SK-N-SH treated with all-trans-retinoic acid at 6 μM for 48 hours (cell line): ENCODE results near the gene FAM219B.
"Not testable (repeated sequence)": the region's sequence is repeated elsewhere in the genome, so short reads cannot be mapped to it uniquely, and the experiment has no call there.

Source experiments
- ATAC-seq: fragments of 200-7000 bp; cut with Tn5 transposase; 3 replicates; pipeline ENCODE4 v1.9.1; 2020; ENCODE audit warnings: mild to moderate bottlenecking, moderate library complexity
- ARNTL ChIP-seq: fragments of 450-650 bp; formaldehyde crosslinking; IDR thresholded peaks from 2 replicates; pipeline ENCODE4 v1.5.0; 2020; ENCODE audit warnings: low read depth, mild to moderate bottlenecking, moderate library complexity, borderline replicate concordance
- BACH2 ChIP-seq: fragments of 250-450 bp; sonication (Bioruptor Pico); IDR thresholded peaks from 2 replicates; pipeline ENCODE4 v1.9.0; 2021; ENCODE audit warnings: mild to moderate bottlenecking, borderline replicate concordance
- CSDC2 ChIP-seq: fragments of 250-450 bp; sonication (Bioruptor Pico); IDR thresholded peaks from 2 replicates; pipeline ENCODE4 v1.5.0; 2020; ENCODE audit warnings: mild to moderate bottlenecking, moderate library complexity
- ESRRG ChIP-seq: fragments of 250-450 bp; sonication (Bioruptor Pico); IDR thresholded peaks from 2 replicates; pipeline ENCODE4 v1.6.1; 2021; ENCODE audit warnings: mild to moderate bottlenecking
- ISL1 ChIP-seq: fragments of 250-450 bp; sonication (Bioruptor Pico); IDR thresholded peaks from 2 replicates; pipeline ENCODE4 v2.1.2; 2022; ENCODE audit warnings: mild to moderate bottlenecking, moderate library complexity
- OSR1 ChIP-seq: fragments of 250-450 bp; sonication (Bioruptor Pico); IDR thresholded peaks from 2 replicates; pipeline ENCODE4 v1.8.0; 2022; ENCODE audit warnings: moderate library complexity, mild to moderate bottlenecking, inconsistent platforms
- POU6F1 ChIP-seq: fragments of 250-450 bp; sonication (Bioruptor Pico); IDR thresholded peaks from 2 replicates; pipeline ENCODE4 v1.8.0; 2021; ENCODE audit warnings: low read depth, mild to moderate bottlenecking, moderate library complexity, borderline replicate concordance
- PPARA ChIP-seq: fragments of 250-450 bp; sonication (Bioruptor Pico); IDR thresholded peaks from 2 replicates; pipeline ENCODE4 v1.5.0; 2020; ENCODE audit warnings: mild to moderate bottlenecking, borderline replicate concordance
- RARB ChIP-seq: fragments of 250-450 bp; sonication (Bioruptor Pico); IDR thresholded peaks from 2 replicates; pipeline ENCODE4 v1.8.0; 2021; ENCODE audit warnings: mild to moderate bottlenecking, moderate library complexity
- SNAI2 ChIP-seq: fragments of 250-450 bp; sonication (Bioruptor Pico); IDR thresholded peaks from 2 replicates; pipeline ENCODE4 v1.5.0; 2020; ENCODE audit warnings: mild to moderate bottlenecking, moderate library complexity
- TCF4 ChIP-seq: fragments of 250-450 bp; sonication (Bioruptor Pico); IDR thresholded peaks from 2 replicates; pipeline ENCODE4 v1.8.0; 2021; ENCODE audit warnings: mild to moderate bottlenecking, moderate library complexity, borderline replicate concordance
- TOX ChIP-seq: fragments of 250-450 bp; sonication (Bioruptor Pico); IDR thresholded peaks from 2 replicates; pipeline ENCODE4 v1.8.0; 2021; ENCODE audit warnings: mild to moderate bottlenecking, moderate library complexity, borderline replicate concordance
- TSHZ2 ChIP-seq: fragments of 250-450 bp; sonication (Bioruptor Pico); IDR thresholded peaks from 2 replicates; pipeline ENCODE4 v1.5.0; 2020; ENCODE audit warnings: mild to moderate bottlenecking, moderate library complexity
- ZFP3 ChIP-seq: fragments of 250-450 bp; sonication (Bioruptor Pico); IDR thresholded peaks from 2 replicates; pipeline ENCODE4 v1.5.0; 2020; ENCODE audit warnings: mild to moderate bottlenecking, moderate library complexity
- ZFP30 ChIP-seq: fragments of 450-650 bp; formaldehyde crosslinking; IDR thresholded peaks from 2 replicates; pipeline ENCODE4 v1.5.0; 2022; ENCODE audit warnings: mild to moderate bottlenecking, moderate library complexity
- ZNF565 ChIP-seq: fragments of 450-650 bp; formaldehyde crosslinking; conservative IDR thresholded peaks from 2 replicates; pipeline ENCODE4 v1.5.0; 2020; ENCODE audit warnings: low read depth, mild to moderate bottlenecking, moderate library complexity
- ZNF70 ChIP-seq: fragments of 450-650 bp; formaldehyde crosslinking; IDR thresholded peaks from 2 replicates; pipeline ENCODE4 v1.5.0; 2020; ENCODE audit warnings: mild to moderate bottlenecking, moderate library complexity
- TF ChIP-seq, protein P1 (sequence below): fragments of 250-450 bp; sonication (Bioruptor Pico); IDR thresholded peaks from 2 replicates; pipeline ENCODE4 v1.5.1; 2020; ENCODE audit warnings: low read depth, mild to moderate bottlenecking, moderate library complexity
- TF ChIP-seq, protein P2 (sequence below): fragments of 250-450 bp; sonication (Bioruptor Pico); IDR thresholded peaks from 2 replicates; pipeline ENCODE4 v1.5.1; 2021; ENCODE audit warnings: mild to moderate bottlenecking, moderate library complexity

Gene FAM219B

GRCh38 chr15:74887537-74888193, 19.0 kb downstream of the FAM219B start:
- not testable (repeated sequence) for ATAC-seq

GRCh38 chr15:74885461-74885860, 21.2 kb downstream of the FAM219B start:
- TF ChIP-seq, protein P1, sequence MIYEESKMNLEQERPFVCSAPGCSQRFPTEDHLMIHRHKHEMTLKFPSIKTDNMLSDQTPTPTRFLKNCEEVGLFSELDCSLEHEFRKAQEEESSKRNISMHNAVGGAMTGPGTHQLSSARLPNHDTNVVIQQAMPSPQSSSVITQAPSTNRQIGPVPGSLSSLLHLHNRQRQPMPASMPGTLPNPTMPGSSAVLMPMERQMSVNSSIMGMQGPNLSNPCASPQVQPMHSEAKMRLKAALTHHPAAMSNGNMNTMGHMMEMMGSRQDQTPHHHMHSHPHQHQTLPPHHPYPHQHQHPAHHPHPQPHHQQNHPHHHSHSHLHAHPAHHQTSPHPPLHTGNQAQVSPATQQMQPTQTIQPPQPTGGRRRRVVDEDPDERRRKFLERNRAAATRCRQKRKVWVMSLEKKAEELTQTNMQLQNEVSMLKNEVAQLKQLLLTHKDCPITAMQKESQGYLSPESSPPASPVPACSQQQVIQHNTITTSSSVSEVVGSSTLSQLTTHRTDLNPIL (CRISPR knock-in tag): no peak
- TF ChIP-seq PPARA (no peak), CSDC2 (CRISPR knock-in tag) (no peak), TOX (CRISPR knock-in tag) (no peak), OSR1 (CRISPR knock-in tag) (no peak), ESRRG (CRISPR knock-in tag) (no peak)
- no peak for ATAC-seq

DNA sequence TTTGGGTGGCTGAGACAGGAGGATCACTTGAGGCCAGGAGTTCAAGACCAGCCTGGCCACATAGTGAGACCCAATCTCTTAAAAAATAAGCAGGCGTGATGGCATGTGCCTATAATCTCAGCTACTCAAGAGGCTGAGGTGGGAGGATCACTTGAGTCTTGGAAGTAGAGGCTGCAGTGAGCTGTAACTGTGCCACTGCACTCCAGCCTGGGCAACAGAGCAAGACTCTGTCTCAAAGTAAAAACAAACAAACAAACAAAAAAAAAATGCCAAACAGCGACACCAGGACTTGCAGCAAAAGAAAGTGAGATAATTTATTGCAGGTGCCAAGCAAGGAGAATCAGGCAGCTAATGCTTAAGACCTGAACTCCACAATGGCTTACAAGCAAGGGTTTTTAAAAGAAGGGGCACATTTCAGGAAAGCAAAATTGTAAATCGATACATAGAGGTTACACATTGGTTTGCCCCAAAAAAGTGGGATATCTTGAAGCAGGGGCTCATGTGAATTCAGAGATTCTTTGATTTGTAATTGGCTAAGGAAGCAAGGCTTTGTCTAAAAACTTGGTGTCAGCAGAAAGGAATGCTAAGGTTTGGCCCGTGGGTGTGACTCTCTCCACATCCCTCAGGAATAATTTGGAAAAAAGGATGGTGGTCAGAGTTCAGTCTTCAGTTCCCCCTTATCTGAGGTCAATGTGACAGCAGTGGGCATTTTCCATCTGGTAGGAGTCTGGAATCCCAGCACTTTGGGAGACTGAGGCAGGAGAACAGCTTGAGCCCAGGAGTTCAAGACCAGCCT, 22.0 kb downstream of the FAM219B start:
- ATAC-seq: no peak

DNA sequence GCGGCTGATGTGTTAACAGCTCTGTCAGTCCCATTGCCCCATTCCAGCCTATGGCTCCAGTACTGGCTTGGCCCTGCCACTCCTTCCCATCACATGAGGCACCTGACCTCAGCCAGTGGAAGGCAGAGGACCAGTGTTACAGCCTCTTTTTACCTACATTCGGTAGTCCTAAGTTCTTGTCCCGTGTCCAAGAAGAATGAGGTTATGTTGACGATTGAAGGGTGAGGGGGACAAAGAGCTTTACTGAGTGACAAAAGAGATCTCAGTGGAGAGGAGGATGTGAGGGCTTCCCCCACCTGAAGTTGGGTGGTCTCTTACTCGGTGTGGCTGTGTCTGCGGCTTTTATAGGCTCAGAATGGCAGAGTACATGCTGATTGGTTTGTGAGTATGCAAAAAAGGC, 24.1 kb downstream of the FAM219B start:
- ATAC-seq: no peak
- no peak for TF ChIP-seq SNAI2 (CRISPR knock-in tag)
- TF ChIP-seq BACH2 (CRISPR knock-in tag): no peak
- TF ChIP-seq, protein P2, sequence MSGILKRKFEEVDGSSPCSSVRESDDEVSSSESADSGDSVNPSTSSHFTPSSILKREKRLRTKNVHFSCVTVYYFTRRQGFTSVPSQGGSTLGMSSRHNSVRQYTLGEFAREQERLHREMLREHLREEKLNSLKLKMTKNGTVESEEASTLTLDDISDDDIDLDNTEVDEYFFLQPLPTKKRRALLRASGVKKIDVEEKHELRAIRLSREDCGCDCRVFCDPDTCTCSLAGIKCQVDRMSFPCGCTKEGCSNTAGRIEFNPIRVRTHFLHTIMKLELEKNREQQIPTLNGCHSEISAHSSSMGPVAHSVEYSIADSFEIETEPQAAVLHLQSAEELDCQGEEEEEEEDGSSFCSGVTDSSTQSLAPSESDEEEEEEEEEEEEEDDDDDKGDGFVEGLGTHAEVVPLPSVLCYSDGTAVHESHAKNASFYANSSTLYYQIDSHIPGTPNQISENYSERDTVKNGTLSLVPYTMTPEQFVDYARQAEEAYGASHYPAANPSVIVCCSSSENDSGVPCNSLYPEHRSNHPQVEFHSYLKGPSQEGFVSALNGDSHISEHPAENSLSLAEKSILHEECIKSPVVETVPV (CRISPR knock-in tag): no peak
- no peak for TF ChIP-seq TSHZ2
- TF ChIP-seq ISL1: no peak
- no peak for TF ChIP-seq PPARA
- TF ChIP-seq ZFP3 (CRISPR knock-in tag): no peak

More for the DNA sequence above, 22.0 kb downstream of the FAM219B start:
- TF ChIP-seq ISL1: no peak
- TF ChIP-seq ZFP30: no peak
- no peak for TF ChIP-seq POU6F1 (CRISPR knock-in tag)
- no peak for TF ChIP-seq ESRRG (CRISPR knock-in tag)
- no peak for TF ChIP-seq TCF4
- TF ChIP-seq ZNF565: no peak
- TF ChIP-seq RARB (CRISPR knock-in tag): no peak
- TF ChIP-seq TSHZ2: no peak
- TF ChIP-seq, protein P2 (CRISPR knock-in tag): no peak
- no peak for TF ChIP-seq PPARA
- TF ChIP-seq ZNF70 (CRISPR knock-in tag): no peak
- TF ChIP-seq ARNTL (CRISPR knock-in tag): no peak
- no peak for TF ChIP-seq CSDC2 (CRISPR knock-in tag)
